Spinal cord (tissue), 10 donors: ENCODE measurements around the gene GUCA2A. TPM values are rescaled to one million over a fixed set of nuclear protein-coding genes. Genes with fewer than 3 reads are reported as not detected.

Experiments
- DNase-seq, 6 donors: peaks; one replicate each; pipeline versions ENCODE4 v3.0.0 to v3.0.0-alpha.2; 2013 to 2015; ENCODE audit warnings: low spot score in 6 of 6, low read depth in 4 of 6
- H3K27ac ChIP-seq: one replicate; pipeline ENCODE4 v1.5.1; 2013; ENCODE audit warnings: low read depth, low read length, control low read depth
- H3K27me3 ChIP-seq: one replicate; pipeline ENCODE4 v1.6.1; 2013; ENCODE audit warnings: low read length; ENCODE audit not compliant: control insufficient read depth, insufficient read depth
- H3K36me3 ChIP-seq: one replicate; pipeline ENCODE4 v1.6.1; 2013; ENCODE audit warnings: low read length; ENCODE audit not compliant: control insufficient read depth, insufficient read depth
- H3K4me1 ChIP-seq: one replicate; pipeline ENCODE4 v1.6.1; 2013; ENCODE audit warnings: low read length; ENCODE audit not compliant: control insufficient read depth, insufficient read depth
- H3K4me3 ChIP-seq: one replicate; pipeline ENCODE4 v1.5.1; 2013; ENCODE audit warnings: low read depth, low read length, control low read depth
- H3K9me3 ChIP-seq: one replicate; pipeline ENCODE4 v1.6.1; 2013; ENCODE audit warnings: low read length; ENCODE audit not compliant: control insufficient read depth, insufficient read depth
- WGBS: methylation state at CpG from one replicate; pipeline ENCODE4 v1.1.5; 2013; ENCODE audit warnings: missing lambda C conversion rate; ENCODE audit not compliant: insufficient coverage; 5-methylcytosine and 5-hydroxymethylcytosine counted together
- polyA plus RNA-seq, 2 donors: library from polyadenylated mRNA; unstranded; fragments of 120-200 nt; gene quantifications; one replicate each; pipeline ENCODE4 v1.2.1, GENCODE V29; 2013; ENCODE audit not compliant: insufficient read length in 2 of 2
- total RNA-seq, 2 donors: library from RNA; depleted of rRNA in 1 of 2; stranded (reverse); fragments of 120-200 nt in 1 of 2; fragments of >200 nt in 1 of 2; gene quantifications; one replicate each; pipeline versions ENCODE4 v1.2.3 to v1.2.4, GENCODE V29; 2013 to 2014
- donor health status: healthy.

GUCA2A gene
- total and polyA plus RNA-seq, 4 donors = not detected

DNA sequence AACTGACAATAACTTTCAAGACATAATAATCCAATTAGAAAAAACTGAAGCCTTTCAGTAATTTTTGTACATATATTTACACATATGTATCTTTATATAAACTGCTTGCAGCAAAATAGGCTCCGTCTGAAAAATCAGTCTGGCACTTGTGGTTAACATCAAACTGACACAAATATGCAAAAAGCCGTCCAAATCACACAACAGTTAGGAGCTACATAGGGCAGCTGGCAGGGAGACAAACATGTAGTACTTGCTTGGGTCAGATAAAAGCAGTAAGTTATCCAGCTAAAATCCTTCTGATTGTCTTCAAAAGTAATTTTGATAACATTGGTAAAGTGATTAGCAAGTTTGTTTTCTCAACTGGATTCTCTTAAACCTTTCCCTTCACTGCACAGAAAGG is 14.7 kb upstream of the GUCA2A start:
- H3K4me1 ChIP-seq = peaks cover 10% of the 10 kb centered on the region
- H3K9me3 ChIP-seq = no peaks in the 10 kb centered on the region
- no CpG with 5 or more reads among the region's 2 CpGs for WGBS
- H3K4me3 ChIP-seq = no peak overlapping the region
- no peaks in the 10 kb centered on the region for H3K27me3 ChIP-seq
- peak in 1 of 6 donors; percentile 42 for DNase-seq
- peaks cover 3% of the 10 kb centered on the region for H3K36me3 ChIP-seq
- H3K27ac ChIP-seq = no peak overlapping the region

DNA sequence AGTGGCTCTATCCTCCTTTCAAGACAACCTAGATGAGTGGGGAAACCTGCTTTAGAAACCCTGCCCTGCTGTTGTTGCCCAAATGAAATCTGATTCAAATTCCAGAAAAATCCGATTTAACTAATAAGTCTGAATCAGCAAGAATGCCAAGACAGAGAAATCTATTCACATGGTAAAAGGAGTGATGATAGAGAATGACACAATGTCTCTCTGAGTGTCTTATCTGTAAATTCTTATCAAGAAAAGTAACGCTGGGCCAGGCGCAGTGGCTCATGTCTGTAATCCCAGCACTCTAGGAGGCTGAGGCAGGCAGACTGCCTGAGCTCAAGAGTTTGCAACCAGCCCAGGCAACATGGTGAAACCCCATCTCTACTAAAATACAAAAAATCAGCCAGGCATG is 13.7 kb upstream of the GUCA2A start:
- H3K4me3 ChIP-seq = no peak overlapping the region
- H3K9me3 ChIP-seq = no peaks in the 10 kb centered on the region
- H3K4me1 ChIP-seq = peaks cover 13% of the 10 kb centered on the region
- 86% methylated on average over 2 of the region's 3 CpGs for WGBS
- peaks cover 3% of the 10 kb centered on the region for H3K36me3 ChIP-seq
- H3K27ac ChIP-seq = no peak overlapping the region
- H3K27me3 ChIP-seq = no peaks in the 10 kb centered on the region
- no peak for DNase-seq

DNA sequence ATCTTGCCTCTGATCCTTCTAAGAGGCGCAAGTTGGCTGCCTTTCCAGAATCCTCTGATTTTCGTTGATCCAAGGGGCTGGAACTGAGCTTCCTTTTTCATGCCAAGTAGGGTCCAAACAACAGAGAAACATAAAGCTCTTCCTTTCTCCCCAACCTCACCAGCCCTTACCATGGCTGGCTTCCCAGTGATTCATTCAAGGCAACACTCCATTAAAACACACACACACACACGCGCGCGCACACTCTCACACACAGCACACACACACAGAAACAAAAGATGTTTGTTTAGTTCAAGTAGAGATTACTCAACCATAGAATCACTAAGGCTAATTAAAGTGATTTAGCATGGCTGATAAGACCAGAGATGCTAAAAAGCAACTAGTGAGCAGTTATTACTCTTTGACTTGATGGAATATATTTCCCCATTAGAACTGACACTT is 13.0 kb upstream of the GUCA2A start:
- 29% methylated on average over 2 of the region's 6 CpGs for WGBS
- H3K36me3 ChIP-seq = peaks cover 3% of the 10 kb centered on the region
- peak; percentile 53 to 96 (median 74) for DNase-seq
- peaks cover 20% of the 10 kb centered on the region for H3K4me1 ChIP-seq
- H3K9me3 ChIP-seq = no peaks in the 10 kb centered on the region
- H3K27me3 ChIP-seq = no peaks in the 10 kb centered on the region
- no peak overlapping the region for H3K27ac ChIP-seq
- no peak overlapping the region for H3K4me3 ChIP-seq

DNA sequence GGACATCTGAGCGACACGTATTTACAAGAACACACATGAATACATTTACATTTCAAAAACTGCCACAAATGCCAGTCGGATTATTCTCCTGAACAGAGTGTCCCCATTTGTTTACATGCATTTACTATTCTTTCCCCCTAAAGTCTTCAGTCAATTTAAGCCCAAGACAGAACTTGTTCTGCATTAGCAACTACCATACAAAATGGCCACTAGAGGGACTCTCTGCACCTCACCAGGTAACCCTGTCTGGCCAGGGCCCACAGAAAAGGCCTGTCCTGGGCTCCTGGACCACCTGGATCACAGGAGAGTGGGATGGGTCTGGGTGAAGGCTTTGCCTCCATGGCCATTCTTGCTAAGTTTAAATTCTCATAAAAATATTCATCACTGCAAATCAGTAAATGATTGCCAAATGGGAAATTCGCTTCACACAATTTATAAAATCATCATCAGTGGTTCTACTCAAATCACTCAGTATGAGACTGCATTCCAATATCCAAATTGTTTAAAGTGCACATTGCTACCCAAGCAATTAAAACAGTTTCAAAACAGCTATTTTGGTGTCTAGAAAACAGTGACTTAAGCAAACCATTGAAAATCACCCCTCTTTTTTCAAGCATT is 12.5 kb upstream of the GUCA2A start:
- H3K36me3 ChIP-seq = peaks cover 3% of the 10 kb centered on the region
- peak in 5 of 6 donors; percentile 11 to 84 (median 22) for DNase-seq
- H3K4me3 ChIP-seq = no peak overlapping the region
- WGBS = 61% methylated on average over 4 of the region's 4 CpGs
- H3K4me1 ChIP-seq = peaks cover 22% of the 10 kb centered on the region
- H3K27me3 ChIP-seq = no peaks in the 10 kb centered on the region
- H3K9me3 ChIP-seq = no peaks in the 10 kb centered on the region
- H3K27ac ChIP-seq = no peak overlapping the region

DNA sequence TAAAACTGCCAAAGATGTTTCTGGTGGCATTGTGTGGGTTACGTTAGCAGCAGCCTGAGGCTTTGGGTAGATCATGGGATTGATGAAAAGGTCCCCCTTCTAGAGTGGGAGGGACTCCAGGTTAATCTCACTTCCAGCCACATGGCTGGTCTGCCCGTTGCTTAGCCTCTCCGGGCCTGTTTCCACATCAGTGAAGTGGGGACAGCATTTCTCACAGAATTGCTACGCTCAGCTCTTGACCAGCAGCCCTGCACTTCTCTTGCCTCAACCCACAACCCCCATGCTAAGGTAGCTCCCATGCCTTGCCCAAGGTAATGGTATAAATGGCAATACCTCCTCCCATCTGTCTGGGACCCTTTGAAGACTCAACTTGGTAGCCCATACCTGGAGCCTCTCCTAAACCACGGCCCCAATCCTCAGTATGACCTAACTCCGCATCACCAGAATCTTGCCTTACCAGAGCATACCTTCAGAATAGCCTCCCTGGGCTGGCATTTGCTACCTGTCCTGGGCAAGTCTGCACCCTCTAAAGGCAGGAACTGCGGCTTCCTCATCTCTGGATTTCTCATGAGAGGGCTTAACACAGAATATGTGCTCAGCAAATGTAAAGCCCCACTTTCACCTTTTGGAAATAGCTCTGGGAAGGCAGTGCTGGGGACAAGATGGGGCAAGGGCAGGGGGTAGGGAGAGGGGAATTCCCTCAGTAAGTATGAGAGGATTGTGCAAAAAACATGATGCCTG is 10.9 kb upstream of the GUCA2A start:
- Histone ChIP-seq H3K27me3 (peaks cover 2% of the 10 kb centered on the region), H3K36me3 (peaks cover 3% of the 10 kb centered on the region), H3K27ac (no peak overlapping the region), H3K4me3 (no peak overlapping the region), H3K9me3 (no peaks in the 10 kb centered on the region), H3K4me1 (peaks cover 22% of the 10 kb centered on the region)
- no peak for DNase-seq
- WGBS = 100% methylated on average over 6 of the region's 7 CpGs

DNA sequence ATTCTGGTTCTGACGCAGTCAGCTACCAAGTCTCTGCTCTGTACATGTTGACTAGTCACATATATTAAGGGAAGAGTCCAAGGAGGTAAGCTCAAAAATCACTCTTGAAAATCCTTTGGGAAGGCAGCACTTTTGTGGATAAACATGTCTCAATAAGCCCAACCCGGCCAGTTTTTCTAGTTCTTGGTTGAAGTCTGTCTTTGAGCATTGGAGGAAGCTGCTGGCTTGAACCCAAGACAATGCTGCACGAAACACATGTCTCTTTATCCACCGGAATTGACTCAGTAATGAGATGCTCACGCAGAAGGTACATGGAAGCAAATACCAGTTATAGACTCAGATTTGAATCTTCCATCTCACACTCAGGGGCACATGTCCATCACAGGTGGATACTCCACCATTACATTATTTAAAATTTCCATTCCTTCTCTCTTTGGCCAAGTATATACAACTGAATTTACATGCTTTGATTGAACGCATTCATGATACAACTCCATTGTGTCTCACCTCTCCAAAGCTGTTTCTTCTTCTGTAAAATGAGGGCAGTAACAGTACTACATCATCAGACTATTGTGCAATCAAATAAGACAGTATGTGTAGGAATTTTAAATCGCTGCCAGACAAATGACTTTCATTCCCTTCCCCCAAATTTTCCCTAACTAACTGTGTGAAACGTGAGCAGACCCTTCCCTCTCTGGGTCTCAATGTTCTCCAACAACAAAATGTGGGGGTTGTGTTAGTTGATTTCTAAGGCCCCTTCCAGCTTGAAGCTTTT is 9.6 kb upstream of the GUCA2A start:
- Histone ChIP-seq H3K36me3 (peaks cover 3% of the 10 kb centered on the region), H3K4me1 (peaks cover 22% of the 10 kb centered on the region), H3K9me3 (no peaks in the 10 kb centered on the region), H3K4me3 (no peak overlapping the region), H3K27me3 (peaks cover 4% of the 10 kb centered on the region), H3K27ac (no peak overlapping the region)
- peak in 2 of 6 donors; percentile 33 to 87 for DNase-seq
- WGBS = 78% methylated on average over 6 of the region's 8 CpGs

DNA sequence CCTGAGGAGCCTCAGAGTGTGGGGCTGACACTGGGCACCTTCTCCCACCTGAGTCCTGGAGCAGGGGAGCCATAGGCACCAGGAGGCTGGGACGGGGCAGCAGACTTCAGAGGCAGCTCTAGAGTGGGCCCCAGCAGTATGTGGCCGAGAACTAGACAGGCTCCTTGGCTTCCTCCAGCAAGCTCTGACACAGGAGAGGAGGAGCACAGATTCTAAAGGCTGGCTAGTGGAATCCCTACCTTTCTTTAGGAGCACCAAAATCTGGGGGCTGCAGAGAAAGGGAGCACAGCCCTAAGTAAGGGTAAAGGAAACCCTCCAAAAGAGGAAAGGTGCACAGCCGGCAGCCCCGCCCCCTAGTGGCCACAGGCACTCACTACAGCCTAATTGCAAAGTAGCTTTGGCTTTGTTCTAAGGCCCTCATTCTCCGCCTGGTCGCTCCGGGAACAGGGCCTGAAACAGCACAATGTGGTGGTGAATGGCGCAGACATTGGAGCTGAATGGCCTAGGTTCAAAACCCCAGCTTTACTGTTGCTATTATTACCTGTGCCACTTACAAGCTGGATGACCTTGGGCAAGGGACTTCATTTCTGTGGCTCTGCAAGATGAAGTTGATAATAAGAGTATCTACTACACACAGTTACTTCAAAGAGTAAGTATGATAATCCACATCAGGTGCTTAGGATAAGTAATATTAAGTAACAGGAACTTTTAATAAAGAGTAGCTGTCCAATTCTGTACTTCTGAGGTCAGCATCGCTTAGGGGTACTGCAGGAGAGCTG is 8.8 kb upstream of the GUCA2A start:
- Histone ChIP-seq H3K4me1 (peaks cover 20% of the 10 kb centered on the region), H3K4me3 (no peak overlapping the region), H3K9me3 (no peaks in the 10 kb centered on the region), H3K36me3 (no peaks in the 10 kb centered on the region), H3K27me3 (peaks cover 4% of the 10 kb centered on the region), H3K27ac (no peak overlapping the region)
- WGBS = 50% methylated on average over 6 of the region's 9 CpGs
- DNase-seq = peak in 5 of 6 donors; percentile 24 to 90 (median 43)

DNA sequence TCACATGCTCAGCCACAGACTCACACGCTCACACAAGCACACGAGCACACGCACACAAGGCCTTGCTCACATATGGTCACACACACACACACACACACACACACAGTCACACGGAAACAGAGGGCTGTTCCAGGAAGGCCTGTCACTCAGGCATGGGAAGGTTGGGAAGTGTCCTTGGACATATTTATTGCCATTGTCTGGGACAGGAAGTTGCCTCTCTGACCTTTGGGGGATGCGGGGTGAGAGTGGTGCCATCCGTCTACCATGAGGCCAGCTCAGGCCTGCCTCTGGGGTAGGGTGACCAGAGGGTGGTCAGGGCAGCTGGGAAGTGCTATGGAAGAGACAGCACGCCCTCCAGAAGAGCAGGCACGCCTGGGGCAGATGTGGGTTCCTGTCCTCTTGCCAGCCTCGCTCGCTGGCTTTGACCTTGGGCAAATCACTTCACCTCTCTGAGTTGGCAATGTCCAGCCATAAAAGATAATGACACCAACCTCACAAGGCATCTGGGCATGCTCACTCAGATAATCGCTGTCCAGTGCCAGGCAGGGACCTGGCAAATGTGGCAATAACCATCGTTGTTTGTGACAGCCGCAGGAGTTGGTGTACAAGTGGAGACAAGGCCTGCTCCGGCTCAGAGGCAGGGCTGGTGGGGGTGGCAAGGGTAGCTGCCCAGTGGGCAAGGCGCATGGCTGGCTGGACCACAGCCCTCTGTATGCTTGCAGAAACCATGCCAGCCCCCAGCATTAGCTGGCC is 8.0 kb upstream of the GUCA2A start:
- H3K36me3 ChIP-seq = no peaks in the 10 kb centered on the region
- peak in 2 of 6 donors; percentile 22 to 28 for DNase-seq
- peaks cover 6% of the 10 kb centered on the region for H3K27me3 ChIP-seq
- H3K4me1 ChIP-seq = peaks cover 17% of the 10 kb centered on the region
- H3K4me3 ChIP-seq = no peak overlapping the region
- no peak overlapping the region for H3K27ac ChIP-seq
- no peaks in the 10 kb centered on the region for H3K9me3 ChIP-seq
- 84% methylated on average over 14 of the region's 15 CpGs for WGBS
